NCI-H1436 (cell line): ENCODE data around the gene DPM3.
"Not testable (repeated sequence)": the region's sequence is repeated elsewhere in the genome, so short reads cannot be mapped to it uniquely, and the experiment has no call there.

Source experiments
- DNase-seq: peaks from one replicate; lab custom pipeline; 2025; lab: John Stamatoyannopoulos, UW

DPM3 gene, protein sequence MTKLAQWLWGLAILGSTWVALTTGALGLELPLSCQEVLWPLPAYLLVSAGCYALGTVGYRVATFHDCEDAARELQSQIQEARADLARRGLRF

DNA sequence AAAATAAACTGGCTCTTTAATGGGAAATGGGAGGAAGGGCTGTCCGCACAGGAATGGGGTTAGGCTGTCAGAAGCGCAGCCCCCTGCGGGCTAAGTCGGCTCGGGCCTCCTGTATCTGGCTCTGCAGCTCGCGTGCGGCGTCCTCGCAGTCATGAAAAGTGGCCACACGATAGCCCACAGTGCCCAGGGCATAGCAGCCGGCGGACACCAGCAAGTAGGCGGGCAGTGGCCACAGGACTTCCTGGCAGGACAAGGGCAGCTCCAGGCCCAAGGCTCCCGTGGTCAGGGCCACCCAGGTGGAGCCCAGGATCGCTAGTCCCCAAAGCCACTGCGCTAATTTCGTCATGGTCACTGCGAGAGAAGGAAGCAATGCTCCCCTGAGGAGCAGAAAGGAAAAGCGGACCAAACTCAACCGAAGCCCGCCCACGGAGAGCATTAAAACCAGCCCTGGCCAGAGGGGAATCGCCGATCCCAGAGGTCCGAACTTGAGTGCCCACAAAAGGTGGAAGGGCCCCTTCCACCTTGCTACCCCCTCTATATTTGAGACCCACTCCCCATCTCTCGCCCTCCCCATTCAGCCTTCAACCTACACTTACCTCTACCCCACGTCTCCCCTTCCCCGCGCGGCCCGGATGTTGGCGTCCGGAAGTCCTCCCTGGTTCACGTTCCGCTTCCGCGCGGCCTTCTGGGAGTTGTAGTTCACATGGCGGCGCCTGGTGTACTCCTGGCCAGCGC, at the start of gene DPM3:
Gene DPM3, minus strand, starts transcription at position 637 of the 735 bp plus-strand sequence. Its CDS starts 291 bp downstream, at position 346.
- peak; percentile 68 for DNase-seq

DNA sequence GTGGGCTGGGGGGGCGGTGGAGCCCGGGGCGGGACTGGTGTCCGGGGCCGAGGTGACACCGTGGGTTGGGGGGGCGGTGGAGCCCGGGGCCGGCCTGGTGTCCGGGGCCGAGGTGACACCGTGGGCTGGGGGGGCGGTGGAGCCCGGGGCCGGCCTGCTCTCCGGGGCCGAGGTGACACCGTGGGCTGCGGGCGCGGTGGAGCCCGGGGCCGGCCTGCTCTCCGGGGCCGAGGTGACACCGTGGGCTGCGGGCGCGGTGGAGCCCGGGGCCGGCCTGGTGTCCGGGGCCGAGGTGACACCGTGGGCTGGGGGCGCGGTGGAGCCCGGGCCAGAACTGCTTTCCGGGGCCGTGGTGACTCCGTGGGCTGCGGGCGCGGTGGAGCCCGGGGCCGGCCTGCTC, 49.6 kb upstream of the DPM3 start:
- DNase-seq, result not testable (repeated sequence)

DNA sequence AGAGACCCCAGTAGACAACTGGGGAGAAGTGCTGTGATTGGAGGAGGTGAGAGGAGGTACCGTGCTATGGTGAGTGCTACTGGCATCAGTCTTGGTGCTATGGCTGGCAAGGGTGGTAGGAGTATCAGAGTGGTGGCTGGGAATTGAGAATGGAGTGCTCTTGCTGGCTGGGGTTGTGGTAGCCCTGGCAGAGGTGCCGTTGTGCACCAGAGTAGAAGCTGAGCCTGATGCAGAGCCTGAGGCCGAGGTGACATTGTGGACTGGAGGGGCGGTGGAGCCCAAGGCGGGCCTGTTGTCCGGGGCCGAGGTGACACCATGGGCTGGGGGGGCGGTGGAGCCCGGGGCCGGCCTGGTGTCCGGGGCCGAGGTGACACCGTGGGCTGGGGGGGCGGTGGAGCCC, 47.9 kb upstream of the DPM3 start:
- no peak for DNase-seq

DNA sequence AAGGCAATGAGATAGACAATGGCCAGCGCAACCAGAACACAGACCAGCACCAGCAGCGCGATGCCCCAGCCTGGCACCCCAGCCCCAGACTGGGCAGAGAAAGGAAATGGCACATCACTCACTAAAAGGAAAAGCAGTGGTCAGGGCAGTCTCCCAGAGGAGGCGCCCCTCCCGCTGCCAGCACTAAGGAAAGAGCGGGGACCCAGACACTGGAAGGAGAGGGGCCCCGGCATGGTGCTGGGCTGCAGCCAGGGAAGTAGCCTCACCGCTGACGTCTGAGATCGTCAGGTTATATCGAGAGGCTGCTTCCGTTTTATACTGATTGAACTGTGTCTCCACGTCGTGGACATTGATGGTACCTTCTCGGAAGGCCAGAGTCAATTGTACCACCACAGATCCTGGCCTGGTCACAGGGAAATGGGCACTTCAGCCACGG, 47.1 kb upstream of the DPM3 start:
- DNase-seq, result no peak

DNA sequence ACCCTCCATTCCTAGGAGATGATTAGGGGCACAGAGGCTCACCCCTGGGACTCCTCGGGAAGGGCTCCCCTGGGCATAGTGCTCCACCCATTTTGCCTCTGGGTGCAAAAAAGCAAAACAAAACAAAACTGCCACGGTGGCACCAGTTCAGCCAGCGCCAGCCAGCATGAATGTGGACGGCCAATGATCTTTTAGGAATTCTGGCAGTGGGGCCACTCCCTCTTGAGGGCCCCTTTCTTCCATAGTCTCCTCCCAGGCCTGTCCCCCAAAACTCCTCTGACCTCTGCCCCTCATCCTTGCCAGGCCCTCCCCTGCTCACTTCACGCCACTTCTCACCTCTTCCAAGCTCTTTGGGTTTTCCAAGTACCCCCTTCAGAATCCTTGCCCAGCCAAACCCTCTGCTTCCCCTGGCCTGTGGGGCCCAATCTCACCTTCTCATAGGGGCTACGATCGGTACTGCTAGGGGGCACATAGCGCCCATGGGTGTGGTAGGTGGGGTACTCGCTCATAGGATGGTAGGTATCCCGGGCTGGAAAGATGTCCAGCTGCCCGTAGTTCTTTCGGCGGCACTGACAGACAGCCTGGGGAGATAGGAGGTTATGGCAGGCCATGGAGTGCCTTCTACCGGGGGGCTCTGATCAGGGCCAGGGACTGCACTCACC, 46.6 kb upstream of the DPM3 start:
- DNase-seq, result peak; percentile 72

DNA sequence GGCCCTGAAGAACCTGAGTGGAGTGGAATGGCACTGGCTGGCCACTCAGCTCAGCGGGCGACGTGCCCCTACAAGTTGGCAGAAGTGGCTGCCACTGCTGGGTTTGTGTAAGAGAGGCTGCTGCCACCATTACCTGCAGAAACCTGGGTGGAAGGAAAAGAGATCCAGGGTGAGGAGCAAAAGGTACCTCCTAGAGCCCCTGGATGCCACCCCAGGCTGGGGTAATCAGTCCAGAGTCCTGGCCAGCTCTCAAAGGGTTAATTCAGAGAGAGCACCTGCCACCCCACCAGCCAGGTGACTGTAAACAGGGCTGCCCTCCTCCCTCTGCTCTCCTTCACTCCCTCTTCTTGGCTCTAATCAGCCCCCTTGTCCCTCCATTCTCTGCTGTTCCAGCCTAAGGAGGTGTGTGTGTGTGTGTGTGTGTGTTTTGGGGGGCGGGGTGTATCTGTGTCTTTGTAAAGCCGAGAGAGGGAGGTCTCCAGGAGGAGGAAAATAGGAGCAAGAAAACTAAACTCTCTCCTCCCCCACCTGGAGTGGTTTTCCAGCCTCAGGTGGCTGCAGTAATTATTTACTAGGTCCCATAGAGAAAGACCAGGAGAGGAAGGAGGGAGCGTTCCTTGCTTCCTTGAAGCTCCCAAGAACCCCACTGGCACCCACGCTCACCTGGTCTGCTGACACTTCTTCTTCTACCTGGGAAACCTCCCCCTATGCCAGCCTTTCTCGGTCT, 45.9 kb upstream of the DPM3 start:
- no peak for DNase-seq

DNA sequence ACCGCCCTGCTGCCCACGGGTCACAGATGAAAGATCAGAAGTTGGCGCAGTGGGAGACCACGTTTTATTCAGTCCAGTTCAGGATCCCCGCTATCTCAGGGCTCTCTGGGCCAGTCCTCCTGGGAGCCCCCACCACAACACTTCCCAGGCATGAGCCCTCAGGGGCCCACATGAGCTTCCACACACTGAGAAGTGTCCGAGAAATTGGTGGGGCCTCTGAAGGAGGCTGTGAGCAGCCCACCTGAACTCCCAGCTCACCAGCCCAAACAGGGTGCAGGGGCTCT, 45.4 kb upstream of the DPM3 start:
- DNase-seq, result no peak

DNA sequence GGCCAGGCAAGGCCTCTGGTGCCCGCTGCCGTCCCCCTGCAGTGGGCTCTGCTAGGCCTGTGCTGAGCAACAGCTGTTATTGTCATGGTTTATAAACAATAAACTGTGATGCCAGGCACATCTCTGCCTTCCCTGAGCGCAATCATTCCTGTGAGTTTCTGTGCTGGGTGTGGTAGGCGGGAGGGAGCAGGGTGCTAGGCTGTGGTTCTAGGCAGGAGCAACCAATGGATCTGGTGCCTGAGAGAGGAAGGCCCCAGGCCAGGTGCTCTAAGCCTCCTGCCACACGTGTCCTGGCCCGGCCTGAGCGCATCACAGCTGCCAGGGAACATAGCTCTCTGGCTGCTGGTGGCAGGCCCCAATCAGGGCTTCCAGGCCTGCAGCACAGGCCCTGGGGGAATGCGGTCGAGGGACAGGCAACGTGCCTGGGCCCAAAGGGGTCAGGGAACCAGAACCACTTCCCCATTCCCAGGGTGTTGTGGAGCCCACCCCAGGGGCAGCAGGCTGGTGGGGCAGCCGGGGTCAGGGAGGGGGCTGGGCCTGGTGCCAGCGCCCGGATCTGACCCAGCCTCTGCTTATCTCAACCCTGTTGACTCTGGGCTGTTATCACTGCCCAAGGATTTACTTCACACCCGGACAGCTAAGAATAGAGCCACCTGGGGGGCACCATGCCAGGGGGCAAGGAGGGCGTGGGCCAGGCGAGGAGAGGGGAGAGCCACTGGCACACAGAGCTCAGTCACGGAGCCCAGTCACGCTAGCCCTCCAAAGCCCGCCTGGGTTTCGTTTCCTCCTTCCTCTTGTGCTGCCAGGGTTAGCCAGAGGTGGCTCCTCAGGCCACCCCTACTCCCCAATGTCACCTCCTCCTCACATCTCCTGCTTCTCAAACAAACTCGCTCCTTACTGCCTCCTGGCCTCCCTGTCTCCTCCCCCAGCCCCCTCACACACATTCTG, 44.8 kb upstream of the DPM3 start:
- DNase-seq, result no peak

DNA sequence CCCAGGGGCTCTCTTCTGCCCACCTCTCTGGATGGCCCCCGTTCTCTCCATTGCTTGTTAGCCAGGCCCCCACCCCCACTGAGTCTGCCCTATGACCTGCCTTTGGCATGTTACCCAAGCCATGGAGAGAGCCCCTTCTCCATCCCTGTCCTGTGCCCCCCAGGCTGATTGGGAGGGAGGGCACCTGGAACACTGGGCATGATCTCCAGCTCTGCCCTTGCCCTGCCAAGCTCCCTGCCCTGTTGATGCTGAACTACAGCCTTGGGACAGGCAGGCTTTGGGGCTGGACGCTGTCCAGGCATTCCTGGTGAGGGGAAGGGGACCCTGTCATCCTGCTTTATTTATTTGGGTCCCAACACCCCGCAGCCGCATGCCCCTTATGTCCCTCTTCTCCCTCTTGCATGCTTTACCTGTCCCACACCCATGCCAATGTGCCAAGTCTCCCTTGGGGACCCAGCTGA, 44.0 kb upstream of the DPM3 start:
- no peak for DNase-seq

DNA sequence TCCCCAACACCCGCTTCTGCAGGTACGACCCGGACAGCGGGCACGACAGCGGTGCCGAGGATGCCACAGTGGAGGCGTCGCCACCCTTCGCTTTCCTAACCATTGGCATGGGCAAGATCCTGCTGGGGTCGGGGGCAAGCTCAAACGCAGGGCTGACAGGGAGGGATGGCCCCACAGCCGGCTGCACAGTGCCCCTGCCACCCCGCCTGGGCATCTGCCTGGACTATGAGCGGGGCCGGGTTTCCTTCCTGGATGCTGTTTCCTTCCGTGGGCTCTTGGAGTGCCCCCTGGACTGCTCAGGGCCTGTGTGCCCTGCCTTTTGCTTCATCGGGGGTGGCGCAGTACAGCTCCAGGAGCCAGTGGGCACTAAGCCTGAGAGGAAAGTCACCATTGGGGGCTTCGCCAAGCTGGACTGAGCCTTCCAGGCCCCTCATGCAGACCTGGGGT, 43.5 kb upstream of the DPM3 start:
- DNase-seq, result no peak

DNA sequence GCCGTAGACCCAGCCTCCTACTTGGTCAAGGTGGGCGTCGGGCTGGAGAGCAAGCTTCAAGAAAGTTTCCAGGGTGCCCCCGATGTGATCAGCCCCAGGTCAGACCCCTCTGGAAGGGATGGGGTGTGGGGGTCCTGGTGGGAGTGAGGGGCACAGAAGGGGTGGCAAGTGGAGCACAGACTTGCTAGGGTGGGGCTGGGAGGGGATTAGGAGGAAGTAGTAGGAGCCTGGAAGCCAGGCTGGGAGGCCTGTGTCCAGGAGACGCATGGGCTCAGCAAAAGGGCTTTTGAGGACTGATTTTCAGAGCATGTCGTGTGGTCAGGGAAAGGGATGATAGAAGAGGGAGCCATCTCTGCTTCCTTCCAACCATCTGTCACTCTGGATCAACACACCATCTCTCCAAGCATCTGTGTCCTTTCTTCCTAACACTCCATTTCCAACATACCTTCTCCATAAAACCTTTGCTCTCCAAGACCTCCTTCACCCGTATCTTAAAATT, 41.8 kb upstream of the DPM3 start:
- DNase-seq, result no peak

DNA sequence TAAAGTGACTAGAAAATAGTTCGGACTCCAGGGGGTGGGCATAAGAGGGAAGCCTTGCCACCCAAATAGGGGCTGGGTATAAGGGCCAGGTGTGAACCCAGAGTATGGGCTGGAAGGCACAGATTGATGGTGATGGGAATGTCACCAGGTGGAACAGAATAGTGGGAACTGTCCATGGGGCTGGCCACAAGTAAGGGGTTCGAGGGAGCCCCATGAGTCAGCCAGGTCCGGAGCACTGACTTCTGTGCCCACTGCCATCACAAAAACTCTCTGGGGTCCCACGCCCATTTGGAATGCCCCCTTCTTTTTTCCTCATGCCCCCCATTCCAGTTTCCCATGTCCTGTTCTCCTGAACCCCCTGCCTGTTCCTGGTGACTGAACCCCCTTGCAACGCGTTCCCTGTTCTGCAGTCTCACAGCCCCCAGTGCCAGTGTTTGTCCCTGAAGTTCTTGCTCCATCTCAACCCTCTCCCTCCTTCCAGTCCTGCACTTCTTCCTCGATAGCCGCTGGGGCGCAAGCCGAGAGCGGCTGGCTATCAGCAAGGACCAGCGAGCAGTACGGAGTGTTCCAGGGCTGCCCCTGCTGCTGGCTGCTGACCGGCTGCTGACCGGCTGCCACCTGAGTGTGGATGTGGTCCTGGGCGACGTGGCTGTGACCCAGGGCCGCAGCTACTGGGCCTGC, 41.2 kb upstream of the DPM3 start:
- DNase-seq, result no peak

DNA sequence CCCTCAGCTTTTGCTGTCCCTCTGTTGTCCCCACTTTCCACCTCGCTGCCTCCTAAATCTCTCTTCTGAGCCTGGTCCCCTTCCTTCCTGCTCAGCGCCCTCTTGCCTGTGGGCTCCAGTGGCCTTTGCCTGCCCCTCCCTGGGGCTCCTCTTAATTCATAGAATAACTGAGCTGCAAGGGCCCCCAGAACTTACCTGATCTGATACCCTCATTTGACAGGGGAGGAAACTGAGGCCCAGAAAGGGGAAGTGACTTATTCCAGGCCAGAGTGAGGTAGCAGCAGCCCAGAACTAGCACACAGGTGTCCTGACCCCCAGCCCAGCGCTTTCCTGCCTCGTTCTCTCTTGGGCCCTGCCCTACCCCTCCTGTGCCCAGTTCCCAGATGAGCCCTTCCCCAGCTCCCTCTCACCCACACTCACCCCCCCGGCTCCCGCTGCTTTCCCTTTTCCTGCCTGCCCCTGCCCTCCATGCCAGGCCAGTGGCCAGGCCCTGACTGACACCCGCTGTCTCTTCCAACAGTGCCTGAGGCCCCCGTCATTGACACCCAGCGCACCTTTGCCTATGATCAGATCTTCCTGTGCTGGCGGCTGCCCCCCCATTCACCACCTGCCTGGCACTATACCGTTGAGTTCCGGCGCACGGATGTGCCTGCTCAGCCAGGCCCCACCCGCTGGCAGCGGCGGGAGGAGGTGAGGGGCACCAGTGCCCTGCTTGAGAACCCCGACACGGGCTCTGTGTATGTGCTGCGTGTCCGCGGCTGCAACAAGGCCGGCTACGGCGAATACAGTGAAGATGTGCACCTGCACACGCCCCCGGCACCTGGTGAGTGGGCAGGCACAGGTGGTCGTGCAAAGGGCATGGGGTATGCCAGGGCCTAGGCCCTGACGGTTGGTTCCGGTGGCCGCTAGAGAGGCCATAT, 39.0 kb upstream of the DPM3 start:
- DNase-seq, result no peak

DNA sequence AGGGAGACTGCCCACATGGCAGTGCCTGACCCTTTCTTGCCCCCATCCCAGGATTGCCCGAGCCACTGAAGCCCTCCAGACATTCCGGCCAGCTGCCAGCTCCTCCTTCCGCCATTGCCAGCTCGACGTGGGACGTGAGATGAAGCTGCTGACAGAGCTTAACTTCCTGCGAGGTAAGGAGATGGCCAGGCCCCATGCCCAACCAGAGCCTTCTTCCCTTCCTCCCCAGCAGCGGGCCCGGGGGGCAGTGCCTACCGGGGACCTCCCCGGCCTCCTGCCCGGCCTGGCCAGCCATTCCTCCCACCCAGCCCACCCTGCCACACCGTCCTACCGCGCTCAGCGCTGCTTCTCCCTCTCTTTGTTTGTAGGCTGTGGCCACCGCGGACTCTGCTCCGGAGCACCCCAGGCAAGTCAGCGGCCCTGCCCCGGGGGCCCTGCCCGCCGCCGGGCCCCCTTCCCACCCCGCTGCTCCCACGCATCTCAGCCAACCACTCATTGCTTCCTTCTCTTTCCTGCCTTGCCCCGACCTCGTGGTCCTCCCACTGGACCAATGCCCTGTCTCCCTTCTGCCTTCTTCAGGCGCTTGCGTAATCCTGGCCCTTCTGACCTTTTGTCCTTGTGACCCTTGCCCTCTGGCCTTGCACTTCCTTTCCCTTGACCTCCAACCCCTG, 38.2 kb upstream of the DPM3 start:
- no peak for DNase-seq

DNA sequence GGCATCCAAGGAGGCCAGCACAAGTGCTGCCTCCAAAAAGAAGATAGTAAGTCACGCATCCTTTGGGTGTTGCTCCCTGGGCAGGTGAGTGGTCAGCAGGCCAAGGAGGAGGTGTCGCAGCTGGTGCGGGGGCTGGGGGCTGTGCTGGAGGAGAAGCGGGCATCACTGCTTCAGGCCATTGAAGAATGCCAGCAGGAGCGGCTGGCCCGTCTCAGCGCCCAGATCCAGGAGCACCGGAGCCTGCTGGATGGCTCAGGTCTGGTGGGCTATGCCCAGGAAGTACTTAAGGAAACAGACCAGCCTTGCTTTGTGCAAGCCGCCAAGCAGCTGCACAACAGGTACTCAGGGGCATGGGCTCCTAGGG, 37.6 kb upstream of the DPM3 start:
- DNase-seq, result no peak

DNA sequence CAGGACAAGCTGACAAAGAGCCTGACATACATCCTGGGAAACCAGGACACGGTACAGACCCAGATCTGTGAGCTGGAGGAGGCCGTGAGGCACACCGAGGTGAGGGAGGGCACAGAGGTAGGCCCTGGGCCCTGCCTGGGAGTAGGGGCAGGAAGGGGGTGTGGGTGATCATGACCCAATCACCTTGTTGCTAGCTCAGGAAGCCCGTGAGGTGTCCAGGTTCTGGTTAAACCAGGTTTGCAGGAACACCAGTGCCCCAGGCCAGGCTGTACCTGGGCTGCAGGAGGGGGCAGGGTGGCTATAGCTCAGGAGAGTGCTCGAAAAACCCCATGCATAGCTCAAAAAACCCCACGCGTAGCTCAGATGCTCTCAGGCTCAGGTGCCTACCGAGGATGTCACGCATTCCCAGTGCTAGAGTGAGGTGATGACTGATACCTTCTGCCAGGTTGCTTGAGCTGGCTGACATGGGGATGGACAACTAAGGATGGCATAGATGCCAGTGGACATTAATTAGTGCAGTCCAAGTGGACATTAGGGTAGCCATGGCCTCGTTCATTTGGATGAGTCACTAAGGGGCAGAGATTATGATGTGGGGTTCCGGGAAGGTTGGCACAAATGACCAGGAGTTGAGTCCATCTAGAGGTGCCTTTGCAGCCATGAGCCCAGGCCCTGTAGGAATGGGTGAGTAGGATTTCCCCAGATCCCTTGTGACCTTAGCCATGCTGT, 37.0 kb upstream of the DPM3 start:
- no peak for DNase-seq

DNA sequence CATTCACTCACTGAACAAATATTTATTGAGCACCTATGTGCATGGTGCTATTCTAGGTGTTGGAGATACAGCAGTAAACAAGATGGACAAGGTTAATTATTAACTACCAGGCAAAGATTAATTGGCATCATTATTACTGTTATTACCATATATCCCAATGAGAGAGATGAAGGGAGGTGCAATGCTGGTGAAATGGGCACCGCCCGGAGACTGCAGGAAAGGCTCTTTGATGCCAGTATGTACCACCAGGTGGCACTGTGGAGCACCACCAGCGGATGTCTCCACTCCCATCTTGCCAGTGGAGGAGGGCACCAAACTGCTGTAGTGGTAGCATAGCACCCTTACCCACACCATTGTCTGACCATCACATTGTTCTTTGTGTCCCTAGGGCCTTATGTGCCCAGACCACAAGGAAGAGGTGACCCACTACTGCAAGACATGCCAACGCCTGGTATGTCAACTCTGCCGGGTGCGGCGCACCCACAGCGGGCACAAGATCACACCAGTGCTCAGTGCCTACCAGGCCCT, 36.3 kb upstream of the DPM3 start:
- DNase-seq, result peak; percentile 70

DNA sequence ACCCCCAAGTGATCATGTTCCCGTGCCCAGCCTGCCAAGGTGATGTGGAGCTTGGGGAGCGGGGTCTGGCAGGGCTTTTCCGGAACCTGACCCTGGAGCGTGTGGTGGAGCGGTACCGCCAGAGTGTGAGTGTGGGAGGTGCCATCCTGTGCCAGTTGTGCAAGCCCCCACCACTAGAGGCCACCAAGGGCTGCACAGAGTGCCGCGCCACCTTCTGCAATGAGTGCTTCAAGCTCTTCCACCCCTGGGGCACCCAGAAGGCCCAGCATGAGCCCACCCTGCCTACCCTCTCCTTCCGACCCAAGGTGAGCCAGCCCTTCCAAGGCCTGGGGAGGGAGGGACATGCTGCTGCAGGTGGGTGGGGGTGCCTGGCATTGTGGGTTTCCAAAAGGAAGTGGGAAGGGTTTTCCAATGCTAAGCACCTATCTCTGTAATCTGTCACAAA, 35.6 kb upstream of the DPM3 start:
- DNase-seq, result peak; percentile 14
